ENCODE data around the gene TBC1D14.
"Not testable (repeated sequence)": the region's sequence is repeated elsewhere in the genome, so short reads cannot be mapped to it uniquely, and the experiment has no call there.

Gene TBC1D14

GRCh38 chr4:7076696-7077082 is 167.1 kb downstream of the TBC1D14 start:
- Mint-ChIP-seq H3K4me1 (peaks cover 5% of the 10 kb centered on the region), H3K27me3 (ENCODE audit: low read depth) (peaks cover 8% of the 10 kb centered on the region), H3K9me3 (peaks cover 19% of the 10 kb centered on the region), H3K4me3 (no peak overlapping the region), H3K36me3 (ENCODE audit: low read depth) (no peaks in the 10 kb centered on the region), H3K27ac (no peak overlapping the region)
- TF ChIP-seq CTCF (IDR thresholded peaks at IDR 0.05; ENCODE audit: unreplicated experiment in 3 of 3) = no peak

- Mint-ChIP-seq H3K4me1 (peaks cover 5% of the 10 kb centered on the region), H3K27me3 (ENCODE audit: low read depth) (peaks cover 8% of the 10 kb centered on the region), H3K36me3 (ENCODE audit: low read depth) (no peaks in the 10 kb centered on the region), H3K27ac (no peak overlapping the region), H3K9me3 (peaks cover 19% of the 10 kb centered on the region), H3K4me3 (no peak overlapping the region)
- TF ChIP-seq CTCF (IDR thresholded peaks at IDR 0.05; ENCODE audit: unreplicated experiment in 3 of 3) = no peak
Measured at GRCh38 chr4:7077371-7077770, 167.7 kb downstream of the TBC1D14 start.

DNA sequence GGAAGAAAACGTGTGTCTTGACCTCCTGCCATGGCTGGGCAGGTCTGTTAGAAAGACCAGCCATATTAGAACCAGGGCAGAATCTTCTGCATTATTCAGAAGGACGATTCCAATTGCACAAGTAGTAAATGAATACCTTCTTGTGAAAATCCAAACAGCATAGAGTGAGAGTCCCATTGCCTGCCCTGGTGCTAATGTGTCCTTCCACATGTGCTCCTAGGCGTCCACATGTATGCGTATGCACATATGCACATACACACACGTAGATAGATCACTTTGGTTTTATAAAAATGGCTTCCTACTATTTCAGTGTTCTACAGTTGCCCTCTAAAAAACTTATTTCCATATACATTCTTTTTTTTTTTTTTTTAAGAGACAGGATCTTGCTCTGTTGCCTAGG is 168.4 kb downstream of the TBC1D14 start:
- Mint-ChIP-seq H3K4me1 (peaks cover 5% of the 10 kb centered on the region), H3K27me3 (ENCODE audit: low read depth) (peaks cover 8% of the 10 kb centered on the region), H3K36me3 (ENCODE audit: low read depth) (no peaks in the 10 kb centered on the region), H3K27ac (no peak overlapping the region), H3K9me3 (peaks cover 19% of the 10 kb centered on the region), H3K4me3 (no peak overlapping the region)
- no peak for TF ChIP-seq CTCF (IDR thresholded peaks at IDR 0.05; ENCODE audit: unreplicated experiment in 3 of 3)

- H3K36me3 Mint-ChIP-seq (ENCODE audit: low read depth); H3K4me1 Mint-ChIP-seq; H3K4me3 Mint-ChIP-seq; H3K27ac Mint-ChIP-seq: not testable (repeated sequence)
- Mint-ChIP-seq H3K9me3 (peaks cover 19% of the 10 kb centered on the region), H3K27me3 (ENCODE audit: low read depth) (peaks cover 12% of the 10 kb centered on the region)
Measured at GRCh38 chr4:7079483-7079882, 169.9 kb downstream of the TBC1D14 start.

GRCh38 chr4:7079909-7080308 is 170.3 kb downstream of the TBC1D14 start:
- H3K27me3 Mint-ChIP-seq (ENCODE audit: low read depth) = peaks cover 12% of the 10 kb centered on the region
- not testable (repeated sequence) for H3K36me3 Mint-ChIP-seq (ENCODE audit: low read depth); H3K4me3 Mint-ChIP-seq; H3K4me1 Mint-ChIP-seq; H3K27ac Mint-ChIP-seq
- H3K9me3 Mint-ChIP-seq = peaks cover 20% of the 10 kb centered on the region
